Neural cell (in vitro differentiated cells): Measurements from ENCODE around the gene CRIM1. TPM values are rescaled to one million over a fixed set of nuclear protein-coding genes. Genes with fewer than 3 reads are reported as not detected.

Experiments
- H2AFZ ChIP-seq: fragments of 200-600, 300-800 bp; sonication (generic), shearing (Covaris generic); 2 replicates; pipeline ENCODE4 v1.6.0; 2014; ENCODE audit warnings: low read depth, mild to moderate bottlenecking, antibody characterized with exemption, low read length, moderate library complexity
- H3F3A ChIP-seq: fragments of 200-600 bp; shearing (Covaris generic); 2 replicates; pipeline ENCODE4 v1.6.1; 2016; ENCODE audit warnings: mild to moderate bottlenecking, moderate library complexity, mixed read lengths, antibody characterized with exemption, low read length; ENCODE audit not compliant: insufficient read depth, poor library complexity, severe bottlenecking
- H3K27ac ChIP-seq: fragments of 200-600, 300-800 bp; sonication (generic), shearing (Covaris generic); 2 replicates; pipeline ENCODE4 v1.5.1; 2014; ENCODE audit warnings: mild to moderate bottlenecking, low read length, moderate library complexity
- H3K27me3 ChIP-seq: fragments of 300-800, 200-600 bp; sonication (generic), shearing (Covaris generic); 2 replicates; pipeline ENCODE4 v1.6.0; 2014; ENCODE audit warnings: mild to moderate bottlenecking, low read depth, low read length, moderate library complexity; ENCODE audit not compliant: insufficient read depth
- H3K36me3 ChIP-seq: fragments of 300-800, 200-600 bp; sonication (generic), shearing (Covaris generic); 2 replicates; pipeline ENCODE4 v1.5.1; 2014; ENCODE audit warnings: mild to moderate bottlenecking, antibody characterized with exemption, low read length, moderate library complexity; ENCODE audit not compliant: insufficient read depth
- H3K4me2 ChIP-seq: fragments of 300-800, 200-600 bp; sonication (generic), shearing (Covaris generic); 2 replicates; pipeline ENCODE4 v1.6.0; 2014; ENCODE audit warnings: mild to moderate bottlenecking, low read length
- H3K4me3 ChIP-seq: fragments of 300-800, 200-600 bp; sonication (generic), shearing (Covaris generic); 2 replicates; pipeline ENCODE4 v1.5.1; 2014; ENCODE audit warnings: mild to moderate bottlenecking, low read length, moderate library complexity
- H3K79me2 ChIP-seq: fragments of 200-600 bp; shearing (Covaris generic); replicated peaks from 2 replicates; pipeline ENCODE4 v1.6.0; 2014; ENCODE audit warnings: mild to moderate bottlenecking, low read length, moderate library complexity; ENCODE audit not compliant: insufficient read depth
- H3K9ac ChIP-seq: fragments of 300-800, 200-600 bp; sonication (generic), shearing (Covaris generic); 2 replicates; pipeline ENCODE4 v1.6.1; 2016; ENCODE audit warnings: mild to moderate bottlenecking, low read length, mixed read lengths
- H3K9me2 ChIP-seq: fragments of 200-600 bp; shearing (Covaris generic); 2 replicates; pipeline ENCODE4 v1.6.1; 2016; ENCODE audit warnings: mild to moderate bottlenecking, low read length, mixed read lengths; ENCODE audit not compliant: insufficient read depth
- H3K9me3 ChIP-seq: fragments of 200-600, 300-800 bp; sonication (generic), shearing (Covaris generic); 2 replicates; pipeline ENCODE4 v1.6.1; 2016; ENCODE audit warnings: mild to moderate bottlenecking, mixed run types, low read length, moderate library complexity, mixed read lengths
- H4K20me1 ChIP-seq: fragments of 200-600 bp; shearing (Covaris generic); 2 replicates; pipeline ENCODE4 v1.6.1; 2016; ENCODE audit warnings: mild to moderate bottlenecking, mixed run types; ENCODE audit not compliant: insufficient read depth
- CTCF ChIP-seq: fragments of 450-650 bp; IDR thresholded peaks from 2 replicates; pipeline ENCODE4 v1.5.1; 2014; ENCODE audit warnings: antibody characterized with exemption, mild to moderate bottlenecking, moderate library complexity; ENCODE audit not compliant: poor library complexity, severe bottlenecking
- EP300 ChIP-seq: fragments of 450-650 bp; conservative IDR thresholded peaks from 2 replicates; pipeline ENCODE4 v1.6.1; 2014; ENCODE audit warnings: antibody characterized with exemption, mild to moderate bottlenecking, moderate library complexity; ENCODE audit not compliant: poor library complexity, severe bottlenecking
- EZH2 ChIP-seq: fragments of 200-600, 300-800 bp; shearing (Covaris generic), sonication (generic); IDR thresholded peaks from 2 replicates; pipeline ENCODE4 v1.6.1; 2014; ENCODE audit warnings: antibody characterized with exemption, low read length, borderline replicate concordance, mild to moderate bottlenecking; ENCODE audit not compliant: insufficient read depth, poor library complexity, severe bottlenecking
- MXI1 ChIP-seq: fragments of 450-650 bp; conservative IDR thresholded peaks from 2 replicates; pipeline ENCODE4 v1.6.1; 2014; ENCODE audit warnings: antibody characterized with exemption, mild to moderate bottlenecking; ENCODE audit not compliant: poor library complexity, severe bottlenecking
- POLR2AphosphoS5 ChIP-seq: IDR thresholded peaks from 2 replicates; pipeline ENCODE4 v1.6.1; 2012
- RAD21 ChIP-seq: fragments of 450-650 bp; conservative IDR thresholded peaks from 2 replicates; pipeline ENCODE4 v1.6.1; 2014; ENCODE audit warnings: antibody characterized with exemption, mild to moderate bottlenecking, moderate library complexity
- REST ChIP-seq: IDR thresholded peaks from 2 replicates; pipeline ENCODE4 v1.6.1; 2012; ENCODE audit warnings: borderline replicate concordance
- SMC3 ChIP-seq: fragments of 450-650 bp; conservative IDR thresholded peaks from 2 replicates; pipeline ENCODE4 v1.6.1; 2014; ENCODE audit warnings: antibody characterized with exemption, mild to moderate bottlenecking, moderate library complexity; ENCODE audit not compliant: poor library complexity
- TAF1 ChIP-seq: IDR thresholded peaks from 2 replicates; pipeline ENCODE4 v1.6.1; 2012; ENCODE audit warnings: low read depth
- polyA plus RNA-seq: library from polyadenylated mRNA; depleted of rRNA; stranded (reverse); fragments of >200 nt; gene quantifications from 2 replicates; pipeline ENCODE4 v1.2.3, GENCODE V29; 2014

Gene CRIM1
- polyA plus RNA-seq, 1 donor from 2014 or later: 6.7 TPM

GRCh38 chr2:36559221-36559942 lies 203.8 kb downstream of the CRIM1 start:
- Histone ChIP-seq H3K79me2 (no peaks in the 10 kb centered on the region), H4K20me1 (no peaks in the 10 kb centered on the region), H3K9ac (no peak overlapping the region), H2AFZ (no peak overlapping the region), H3K27me3 (no peaks in the 10 kb centered on the region), H3K4me3 (no peak overlapping the region), H3K36me3 (no peaks in the 10 kb centered on the region), H3K9me3 (no peaks in the 10 kb centered on the region), H3K27ac (no peak overlapping the region), H3F3A (no peaks in the 10 kb centered on the region), H3K4me2 (no peak overlapping the region), H3K9me2 (no peaks in the 10 kb centered on the region)
- TF ChIP-seq RAD21: no peak
- TF ChIP-seq CTCF: no peak
- no peak for TF ChIP-seq SMC3
- TF ChIP-seq TAF1: no peak
- no peak for TF ChIP-seq EP300
- no peak for TF ChIP-seq MXI1
- TF ChIP-seq POLR2AphosphoS5: no peak
- no peak for TF ChIP-seq REST
- TF ChIP-seq EZH2: no peak

GRCh38 chr2:36560726-36561125 lies 205.1 kb downstream of the CRIM1 start:
- no peak overlapping the region for H2AFZ ChIP-seq
- H3K4me2 ChIP-seq: no peak overlapping the region
- no peak overlapping the region for H3K4me3 ChIP-seq
- H3K9me3 ChIP-seq: no peaks in the 10 kb centered on the region
- TF ChIP-seq RAD21: no peak
- no peak for TF ChIP-seq POLR2AphosphoS5
- TF ChIP-seq MXI1: no peak
- TF ChIP-seq REST: no peak
- TF ChIP-seq SMC3: no peak
- no peak for TF ChIP-seq TAF1
- TF ChIP-seq EP300: no peak
- no peak for TF ChIP-seq CTCF
- no peak for TF ChIP-seq EZH2
- no peak overlapping the region for H3K9ac ChIP-seq
- H4K20me1 ChIP-seq: no peaks in the 10 kb centered on the region
- H3K9me2 ChIP-seq: no peaks in the 10 kb centered on the region
- H3F3A ChIP-seq: no peaks in the 10 kb centered on the region
- H3K36me3 ChIP-seq: no peaks in the 10 kb centered on the region
- H3K79me2 ChIP-seq: no peaks in the 10 kb centered on the region
- H3K27me3 ChIP-seq: no peaks in the 10 kb centered on the region
- H3K27ac ChIP-seq: no peak overlapping the region
